Activated gamma-delta T cell treated with Interleukin-2 at 50 U/mL for 16 hours (primary cell): ENCODE measurements around the gene MAGI2.

ENCODE experiments used
- DNase-seq: peaks from one replicate; pipeline ENCODE4 v3.0.0-alpha.2; 2020

The MAGI2 gene

DNA sequence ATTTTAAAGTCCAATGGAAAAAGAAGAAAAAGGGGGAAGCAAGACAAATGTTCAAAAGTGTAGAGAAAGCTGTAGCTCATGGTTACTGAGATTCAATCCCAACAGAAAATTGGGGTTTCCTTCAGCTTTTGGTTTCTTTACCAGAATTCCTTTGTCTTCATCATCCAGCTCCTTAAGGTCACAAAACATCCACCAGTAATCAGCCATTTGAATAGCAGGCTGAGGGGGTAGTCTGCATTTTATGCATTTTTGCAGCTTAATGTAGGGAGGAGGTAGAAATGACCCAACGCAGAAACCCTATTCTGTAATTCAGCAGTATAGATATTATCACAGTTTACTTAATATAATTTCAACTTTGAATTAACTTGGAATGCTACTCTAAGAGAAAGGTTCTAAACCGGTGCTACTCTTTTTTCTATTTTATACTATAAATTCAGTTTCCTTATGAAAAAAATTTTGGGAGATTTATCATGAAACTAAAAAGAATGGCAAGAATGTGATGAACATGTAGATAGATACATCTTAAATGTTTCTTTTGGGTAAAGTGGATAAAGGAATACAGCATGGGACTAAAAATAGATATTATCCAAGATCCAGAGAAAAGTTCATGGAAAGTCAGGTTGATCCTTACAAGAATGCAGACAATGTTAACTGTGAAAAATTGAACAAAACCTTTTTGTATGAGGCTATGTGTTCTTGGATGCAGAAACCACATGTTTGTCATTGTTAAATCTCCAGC lies 1058.0 kb downstream of the MAGI2 start:
- no peak for DNase-seq

DNA sequence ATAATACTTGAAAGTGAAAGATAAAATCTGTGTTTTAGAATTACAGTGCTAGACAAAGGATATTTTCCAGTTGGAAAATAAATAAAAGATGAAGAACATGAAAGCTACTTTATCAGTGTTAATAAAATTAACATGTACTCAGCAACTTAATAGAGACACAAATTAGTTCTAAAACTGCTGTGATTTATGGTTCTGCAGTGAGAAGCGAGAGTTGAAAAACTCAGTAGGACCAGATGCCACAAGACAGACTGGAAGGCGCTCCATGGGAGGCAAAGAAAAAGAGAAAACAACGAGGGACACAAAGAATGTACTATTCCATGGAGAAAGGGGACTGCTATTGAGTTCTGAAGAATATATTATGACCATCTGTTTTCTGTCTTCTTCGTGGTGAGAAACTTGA lies 1064.4 kb downstream of the MAGI2 start:
- no peak for DNase-seq

DNA sequence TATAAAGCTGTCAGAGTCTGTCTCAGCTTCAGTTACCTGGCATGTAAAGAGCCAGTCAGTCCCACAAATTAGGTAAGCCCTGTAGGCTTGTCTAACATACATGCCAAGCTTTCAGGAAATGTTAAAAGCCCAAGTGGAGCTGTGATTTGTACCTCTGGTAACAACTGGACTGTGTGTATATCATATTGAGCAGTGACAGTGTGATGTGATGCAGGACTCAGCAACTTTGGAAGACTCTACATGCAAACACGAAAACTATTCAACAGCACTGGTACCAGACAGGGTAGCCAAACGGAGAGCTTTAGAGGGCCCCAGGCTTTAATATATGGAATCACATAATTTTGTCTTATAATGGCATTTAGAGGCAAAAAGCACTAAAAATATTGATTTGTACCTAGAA lies 1066.9 kb downstream of the MAGI2 start:
- no peak for DNase-seq

DNA sequence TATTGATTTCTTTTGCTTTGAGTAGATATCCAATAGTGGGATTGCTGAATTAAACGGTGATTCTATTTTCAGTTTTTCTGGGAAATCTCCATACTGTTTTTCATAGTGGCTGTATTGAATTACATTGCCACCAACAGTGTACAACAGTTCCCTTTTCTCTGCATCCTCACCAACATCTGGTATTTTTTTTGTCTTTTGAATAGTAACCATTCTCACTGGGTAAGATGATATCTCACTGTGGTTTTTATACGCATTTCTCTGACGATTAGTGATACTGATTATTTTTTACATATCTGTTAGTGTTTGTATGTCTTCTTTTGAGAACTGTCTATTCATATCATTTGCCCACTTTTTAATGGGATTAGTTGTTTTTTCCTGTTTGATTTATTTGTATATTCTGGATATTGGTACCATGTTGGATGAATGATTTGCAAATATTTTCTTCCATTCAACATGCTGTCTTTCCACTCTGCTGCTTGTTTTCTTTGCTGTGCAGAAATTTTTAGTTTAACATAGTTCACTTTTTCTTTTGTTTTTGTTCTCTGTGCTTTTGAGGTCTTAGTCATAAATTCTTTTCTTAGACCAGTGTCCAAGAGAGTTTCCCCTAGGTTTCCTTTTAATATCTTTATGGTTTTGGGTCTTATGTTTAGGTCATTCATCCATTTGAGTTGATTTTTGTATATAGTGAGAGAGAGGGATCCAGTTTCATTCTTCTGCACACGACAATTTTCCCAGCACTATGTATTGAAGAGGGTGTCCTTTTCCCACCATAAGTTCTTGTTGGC lies 1070.2 kb downstream of the MAGI2 start:
- DNase-seq, result no peak

DNA sequence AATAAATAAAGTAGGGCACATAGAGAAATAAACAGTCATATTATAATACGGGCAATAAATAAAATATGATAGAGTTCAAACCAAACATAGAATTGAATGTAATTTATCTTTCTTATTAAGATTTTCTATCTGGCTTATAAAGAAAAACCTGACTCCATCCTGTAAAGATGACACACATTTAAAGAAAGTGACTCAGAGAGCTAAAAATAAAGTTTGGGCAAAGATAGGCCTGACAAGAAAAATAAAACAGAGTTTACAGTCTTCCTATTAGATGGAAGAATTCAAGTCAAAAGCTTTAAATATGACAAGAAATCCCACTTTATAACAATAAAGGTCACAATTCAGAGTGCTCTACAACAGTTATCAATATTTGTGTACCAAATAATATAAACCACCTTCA lies 1074.3 kb downstream of the MAGI2 start:
- DNase-seq, result no peak

DNA sequence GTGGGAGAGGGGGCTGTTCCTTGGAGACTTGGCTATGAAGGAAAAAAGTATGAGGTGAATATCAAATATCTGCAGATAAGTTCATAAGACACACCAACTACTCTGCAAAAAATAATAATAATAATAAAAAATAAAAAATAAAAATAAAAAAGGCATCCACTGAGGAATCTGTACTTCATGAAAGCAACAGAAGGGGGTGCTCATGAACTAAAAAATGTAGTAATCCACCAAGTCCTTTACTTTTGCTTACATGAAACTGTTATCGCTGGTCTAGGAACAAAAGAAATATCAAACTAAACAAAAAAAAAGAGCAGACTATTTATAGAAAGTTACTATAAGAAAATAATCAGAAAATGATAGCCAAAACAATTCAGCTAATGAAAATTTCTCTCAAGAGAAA lies 1075.9 kb downstream of the MAGI2 start:
- no peak for DNase-seq

DNA sequence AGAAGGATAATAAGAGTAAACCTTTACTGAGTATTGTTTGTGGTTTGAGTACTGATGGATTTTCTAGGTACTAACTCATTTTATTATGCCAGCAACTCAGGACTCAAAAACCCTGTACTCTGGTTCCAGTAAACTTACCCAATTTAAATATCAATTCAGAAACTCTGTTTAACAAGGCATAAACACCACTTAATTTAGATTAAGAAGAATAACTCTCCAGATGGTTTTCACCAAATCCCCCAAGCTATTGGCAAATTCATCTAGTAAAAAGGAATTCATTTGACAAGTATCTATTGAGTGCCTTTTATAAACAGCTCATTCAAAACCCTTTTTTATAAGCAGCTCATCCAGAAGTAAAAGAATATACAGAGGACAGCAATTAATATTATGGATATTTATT lies 1082.5 kb downstream of the MAGI2 start:
- no peak for DNase-seq

DNA sequence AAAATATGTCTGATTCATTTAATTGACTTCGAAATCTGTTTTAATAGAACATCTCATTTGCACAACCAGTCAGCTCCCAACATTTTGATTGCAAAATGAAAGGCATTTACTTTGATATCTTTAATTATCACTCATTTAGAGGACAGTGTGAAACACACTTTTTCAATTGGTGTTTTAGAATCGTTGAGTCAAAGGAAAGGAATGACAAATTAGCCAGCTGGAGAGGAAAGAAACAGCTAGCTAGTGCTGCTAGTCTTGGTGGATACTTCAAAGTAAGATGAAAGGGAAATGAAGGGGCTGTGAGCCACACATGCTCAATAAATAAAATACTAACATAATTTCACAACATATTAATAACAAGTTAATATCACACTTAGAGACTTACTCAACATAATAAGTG lies 1084.7 kb downstream of the MAGI2 start:
- DNase-seq, result no peak

DNA sequence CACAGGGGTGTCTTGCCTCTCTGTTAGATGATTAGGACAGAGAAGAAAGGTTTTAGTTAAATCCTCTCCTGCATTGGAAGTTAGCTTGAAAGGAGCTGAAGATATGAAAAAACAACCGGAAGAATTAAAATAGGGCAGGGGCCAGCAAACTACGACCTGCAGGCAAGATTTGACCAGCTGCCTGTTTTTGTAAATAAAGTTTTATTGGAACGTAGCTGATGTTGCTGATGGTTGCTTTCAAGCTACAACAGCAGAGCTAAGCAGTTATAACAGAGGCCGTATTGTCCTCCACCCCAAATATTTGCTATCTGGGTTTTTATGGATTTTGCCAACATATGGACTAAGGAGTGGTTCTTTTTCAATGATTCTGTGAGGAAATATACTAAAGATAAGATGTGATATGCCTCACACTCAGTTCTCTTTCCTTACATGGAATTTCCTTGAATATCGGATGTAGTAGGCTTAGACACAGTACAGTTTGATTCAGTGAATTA lies 1086.1 kb downstream of the MAGI2 start:
- DNase-seq, result no peak

DNA sequence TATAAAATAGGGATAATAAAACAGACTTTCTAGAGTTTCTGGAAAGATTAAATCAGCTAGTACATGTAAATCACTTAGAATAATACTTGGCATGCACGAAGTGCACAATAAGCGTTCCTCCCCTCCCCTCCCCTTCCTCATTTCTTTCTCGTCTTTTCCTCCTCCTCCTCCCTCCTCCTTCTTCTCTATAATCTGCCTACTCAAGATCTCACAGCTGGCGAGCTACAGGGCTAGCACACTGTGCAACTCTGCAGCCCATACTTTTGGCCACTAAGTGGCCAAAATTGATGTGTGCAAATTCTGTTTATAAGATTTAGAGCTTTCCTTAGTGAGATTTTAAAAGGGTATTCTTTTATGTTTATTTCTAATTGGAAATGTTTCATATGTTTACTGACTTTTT lies 1089.6 kb downstream of the MAGI2 start:
- DNase-seq, result no peak

DNA sequence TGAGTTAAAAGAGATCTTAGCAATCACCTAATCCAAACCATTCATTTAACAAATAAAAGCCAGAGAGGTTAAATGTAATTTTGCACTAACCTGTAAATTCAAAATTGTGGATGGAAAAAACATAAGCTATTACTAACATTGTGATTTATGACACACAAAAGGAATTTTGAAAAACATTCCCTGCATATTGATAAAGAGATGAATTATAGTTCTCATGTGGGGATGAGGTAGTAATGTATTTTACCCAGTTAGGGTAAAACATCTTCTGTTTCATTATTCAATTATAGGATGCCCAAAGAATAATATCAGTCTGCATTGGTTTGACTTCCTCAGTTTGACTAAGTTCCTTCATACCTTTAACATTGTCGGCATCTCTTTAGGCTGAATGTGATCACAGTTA lies 1093.6 kb downstream of the MAGI2 start:
- DNase-seq, result no peak

DNA sequence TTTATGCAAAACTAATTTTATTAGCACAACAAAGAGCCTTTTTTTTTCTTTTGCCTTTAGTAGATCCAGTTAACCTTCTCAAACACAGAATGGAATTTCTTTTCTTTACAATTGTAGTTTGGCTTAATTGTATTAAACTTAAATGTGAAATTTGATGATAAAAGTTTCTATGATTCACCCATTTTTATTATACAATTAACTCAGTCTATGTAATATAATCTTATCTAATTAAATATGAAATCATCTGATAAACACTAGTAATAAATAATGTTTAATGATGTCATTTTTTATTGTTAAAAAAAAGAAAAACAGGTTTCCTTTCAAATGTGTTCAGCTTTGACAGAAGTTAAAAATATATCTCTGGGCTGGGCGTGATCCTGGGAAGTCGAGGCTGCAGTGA lies 1095.8 kb downstream of the MAGI2 start:
- no peak for DNase-seq

DNA sequence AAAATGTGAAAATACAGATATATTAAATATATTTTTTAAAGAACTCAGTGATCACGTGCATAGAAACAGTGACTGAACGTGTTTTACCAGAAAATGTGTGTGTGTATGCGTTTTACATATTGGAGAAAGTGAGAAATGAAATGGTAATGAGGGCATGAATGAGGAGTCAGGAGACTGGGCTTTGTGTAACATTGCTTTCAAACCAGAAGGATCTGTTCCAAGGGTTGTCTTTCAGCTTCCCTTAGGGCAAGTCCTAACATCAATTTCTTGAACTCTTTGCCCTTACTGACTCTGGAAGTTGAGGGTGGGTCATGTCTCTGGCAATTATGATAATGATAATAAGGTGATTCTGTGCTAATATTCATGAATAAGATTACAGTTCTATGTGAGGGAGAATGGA lies 1097.6 kb downstream of the MAGI2 start:
- DNase-seq, result no peak

DNA sequence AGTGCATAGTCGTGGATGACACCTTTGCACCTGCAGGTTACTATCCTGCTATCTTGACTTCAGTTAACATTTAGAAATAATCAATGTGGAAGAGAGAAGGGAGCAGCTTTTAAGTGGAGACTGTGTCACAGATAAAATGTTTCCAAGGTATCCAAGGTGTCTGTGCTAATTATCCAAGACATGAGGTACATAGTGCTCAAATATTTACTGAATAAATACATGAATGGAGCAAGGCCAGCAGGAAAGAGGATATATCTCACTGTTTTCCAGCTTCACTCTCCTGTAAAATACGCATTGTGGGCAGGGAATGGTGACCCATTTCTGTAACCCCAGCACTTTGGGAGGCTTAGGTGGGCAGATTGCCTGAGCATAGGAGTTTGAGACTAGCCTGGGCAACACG lies 1102.5 kb downstream of the MAGI2 start:
- no peak for DNase-seq

DNA sequence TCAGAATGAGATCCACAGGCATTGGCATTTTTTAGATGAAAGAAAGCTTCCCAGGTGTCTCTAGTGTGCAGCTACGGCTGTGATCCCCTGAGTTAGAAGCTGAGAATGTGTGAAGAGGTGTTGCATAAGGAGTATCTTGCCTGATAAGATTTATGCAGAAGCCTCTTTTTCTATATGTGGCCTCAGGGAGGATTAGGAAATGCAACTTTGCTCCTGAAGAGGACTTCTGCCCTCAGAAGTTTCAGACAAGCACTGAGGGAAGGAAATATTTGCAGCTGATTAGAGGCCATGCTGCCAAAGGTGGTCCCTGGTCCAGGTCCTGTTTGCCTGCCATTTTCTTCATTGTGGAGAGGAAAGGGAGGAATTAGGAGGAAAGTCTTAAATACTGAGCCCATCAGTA lies 1103.1 kb downstream of the MAGI2 start:
- no peak for DNase-seq

DNA sequence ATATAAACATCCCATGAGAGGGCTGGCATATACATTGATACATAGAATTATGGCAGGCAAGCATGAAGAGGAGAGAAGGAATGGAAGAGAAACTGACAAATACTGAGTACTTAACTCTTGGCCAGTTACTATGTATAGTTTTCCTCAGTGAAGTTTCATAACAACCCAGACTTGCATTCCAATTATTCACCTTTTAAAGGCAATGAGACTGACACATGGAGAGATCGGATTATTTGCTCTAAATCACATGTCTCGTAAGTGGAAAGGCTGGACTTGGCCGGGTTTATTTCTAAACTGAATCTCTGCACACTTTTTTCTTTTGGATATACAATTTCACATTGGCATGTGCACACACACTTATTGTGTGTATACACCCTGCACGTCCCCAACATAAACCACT lies 1106.6 kb downstream of the MAGI2 start:
- no peak for DNase-seq

DNA sequence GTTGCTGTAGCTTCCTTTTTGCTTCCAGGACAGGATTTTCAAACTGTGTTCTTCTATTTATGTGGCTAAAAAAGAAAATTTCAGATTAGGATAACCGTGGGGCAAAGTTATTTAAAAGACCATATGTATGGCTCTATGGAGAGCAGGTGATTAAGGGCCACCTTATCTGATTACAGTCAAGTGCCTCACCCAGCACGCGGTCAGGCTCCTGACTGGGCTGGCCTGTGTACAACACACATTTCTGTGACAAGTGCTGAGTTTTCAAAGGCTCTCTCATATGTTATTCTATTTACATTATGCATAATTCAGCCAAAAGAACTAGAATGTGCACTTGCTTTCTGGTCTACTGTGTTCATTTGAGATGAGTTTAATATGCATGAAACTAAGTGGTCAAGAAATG lies 1107.5 kb downstream of the MAGI2 start:
- DNase-seq, result no peak

DNA sequence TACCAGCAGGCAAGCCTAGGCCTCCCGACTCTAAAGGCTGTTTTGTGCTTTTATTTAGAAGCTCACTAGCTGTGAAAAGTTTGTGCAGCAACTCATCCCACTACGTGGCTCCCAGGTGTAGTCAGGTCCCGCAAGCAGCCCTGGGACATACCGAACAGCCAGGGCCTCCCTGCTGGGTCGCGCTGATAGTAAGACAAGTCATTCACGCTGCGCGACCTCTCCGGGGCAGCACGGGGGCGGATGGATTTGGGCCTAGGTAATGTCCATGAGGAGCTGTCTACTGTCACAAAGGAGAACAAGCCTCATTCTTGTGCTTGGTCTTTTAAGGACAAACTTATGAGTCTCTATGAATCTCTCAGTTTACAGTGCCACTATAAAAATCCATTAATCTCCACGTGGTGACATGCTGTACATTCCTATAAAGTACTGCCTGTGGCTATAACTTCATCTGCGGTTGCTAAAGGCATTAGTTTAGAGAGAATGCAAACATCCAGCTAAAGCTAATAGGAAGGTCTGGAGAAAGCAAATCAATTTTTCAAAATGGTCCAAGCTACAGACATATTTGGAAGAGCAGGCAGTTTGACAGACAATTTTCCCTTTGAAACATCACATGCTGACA lies 1108.1 kb downstream of the MAGI2 start:
- DNase-seq, result no peak

DNA sequence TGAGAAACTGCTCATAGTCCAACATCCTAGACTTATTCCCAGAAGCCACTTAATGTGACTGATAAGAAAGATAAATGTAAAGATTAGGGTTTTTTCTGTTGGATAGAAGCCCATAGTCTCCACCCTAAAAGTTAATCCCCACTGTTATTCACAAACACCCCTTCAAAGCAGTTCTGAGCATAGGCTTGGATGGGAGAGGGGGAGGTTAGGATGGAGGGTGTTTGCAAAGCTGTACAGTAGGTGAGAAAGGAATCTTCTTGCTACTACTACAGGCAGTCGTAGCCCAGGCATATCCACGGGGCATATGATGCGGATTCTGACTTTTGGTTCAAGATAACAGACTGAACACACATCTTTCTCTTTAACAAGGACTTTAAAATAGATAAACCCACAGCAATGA lies 1119.0 kb downstream of the MAGI2 start:
- DNase-seq, result no peak

DNA sequence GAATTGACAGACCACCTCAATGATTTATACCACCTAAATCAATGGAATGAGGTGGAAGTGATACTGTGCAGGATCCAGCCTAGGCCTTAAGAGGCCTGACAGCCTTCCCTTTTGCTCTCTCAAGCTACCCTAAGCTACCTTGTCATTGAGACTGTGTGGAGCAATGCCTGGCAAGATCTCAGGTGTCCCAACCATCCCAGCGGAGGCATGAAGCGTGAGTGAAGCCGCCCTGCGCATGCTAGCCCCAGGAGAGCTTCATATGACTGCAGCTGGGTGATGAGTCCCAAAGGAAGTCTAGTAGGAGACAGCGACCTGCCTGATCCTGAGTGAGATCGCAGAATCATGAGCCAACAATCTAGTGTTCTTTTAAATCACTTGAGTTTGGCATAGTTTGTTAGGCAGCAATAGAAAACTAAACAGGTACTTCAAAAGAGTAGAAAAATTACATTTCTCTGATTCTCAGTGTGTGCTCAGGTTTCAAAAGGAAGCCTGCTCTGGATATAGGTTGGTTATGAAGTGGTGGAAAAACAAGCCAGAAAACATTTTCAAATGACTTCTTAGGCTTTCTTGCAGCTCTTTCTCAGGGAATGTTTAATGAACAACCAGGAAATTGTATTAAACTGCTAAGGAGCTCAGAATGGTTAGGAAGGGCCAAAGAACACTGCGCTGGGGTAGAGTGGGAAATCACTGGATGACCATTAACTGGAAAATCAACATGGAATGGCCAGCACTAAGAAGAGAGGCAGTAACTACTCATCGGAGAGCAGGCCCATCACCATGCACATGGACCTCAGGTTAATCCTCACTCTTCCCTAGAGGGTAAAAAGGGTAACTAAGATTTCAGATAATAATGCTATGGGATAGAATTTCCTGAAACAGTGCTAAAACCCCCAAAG lies 1119.7 kb downstream of the MAGI2 start:
- no peak for DNase-seq

DNA sequence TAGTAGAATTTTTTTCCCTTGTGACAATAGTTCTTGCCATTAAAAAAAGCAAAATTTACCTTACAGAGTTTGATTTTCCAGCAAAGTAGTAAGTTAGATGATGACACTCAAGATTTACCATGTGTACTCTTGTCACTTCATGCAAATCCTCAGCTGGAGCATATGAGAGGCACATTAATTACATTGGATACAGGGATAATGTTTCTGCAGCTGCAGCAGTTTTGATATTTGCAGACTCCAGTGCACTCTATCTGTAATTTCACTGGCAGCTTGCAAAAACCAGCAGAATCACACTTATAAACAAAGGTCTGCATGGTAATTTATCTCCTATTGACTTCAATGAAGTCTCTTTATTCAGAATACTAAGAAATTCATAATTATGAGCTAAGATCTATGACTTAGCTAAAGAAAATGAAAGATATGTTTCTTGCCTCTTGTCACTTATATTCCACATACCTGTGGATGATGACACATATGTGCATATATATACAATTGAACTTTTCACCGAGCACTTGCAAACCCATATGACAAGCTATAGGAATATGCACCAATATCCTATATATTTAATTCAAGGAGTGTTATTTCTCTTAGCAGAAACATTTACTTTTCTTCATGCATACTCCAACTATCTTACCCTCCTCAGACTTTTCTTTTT lies 1124.3 kb downstream of the MAGI2 start:
- no peak for DNase-seq

DNA sequence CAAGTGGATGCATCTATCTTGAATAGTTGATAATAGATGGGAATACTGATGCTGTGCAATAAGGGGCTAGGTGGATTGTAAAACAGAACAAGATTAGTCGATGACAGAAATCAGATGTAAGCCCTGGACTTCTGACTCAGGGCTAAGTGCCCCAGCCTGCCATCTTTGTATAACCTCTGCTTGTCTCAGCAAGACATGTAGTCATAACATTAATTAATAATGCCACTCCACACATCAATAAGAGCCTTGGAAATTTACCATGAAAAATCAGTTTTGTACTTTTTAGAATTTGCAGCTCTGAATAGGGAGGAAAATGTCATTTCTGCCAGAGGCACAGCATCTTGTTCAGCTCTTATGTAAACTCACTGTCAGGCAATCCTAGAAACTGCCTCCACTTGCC lies 1125.7 kb downstream of the MAGI2 start:
- DNase-seq, result no peak

DNA sequence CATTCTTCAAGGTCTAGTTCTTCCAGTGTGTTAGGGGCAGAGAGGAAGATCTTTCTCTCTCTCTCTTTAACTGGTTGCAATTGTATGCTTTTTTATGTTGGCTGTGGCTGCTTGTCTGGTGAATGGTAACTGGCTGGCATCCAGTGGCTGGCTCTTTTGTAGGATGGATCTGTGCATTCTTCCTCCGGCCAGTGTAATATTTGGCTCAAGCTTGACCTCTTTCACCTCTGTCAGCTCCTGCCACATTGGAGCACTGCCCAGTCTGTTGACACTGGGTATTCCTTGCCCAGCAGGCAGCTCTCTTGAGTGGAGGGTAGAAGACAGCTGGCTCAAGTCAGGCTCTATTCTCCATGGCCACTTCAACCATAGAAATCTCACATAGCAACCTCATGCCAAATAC lies 1126.6 kb downstream of the MAGI2 start:
- no peak for DNase-seq
